ENCODE data around the gene C6. TPM values are rescaled to one million over a fixed set of nuclear protein-coding genes. Genes with fewer than 3 reads are reported as not detected.

The C6 gene
- total and polyA plus RNA-seq, 9 of the 15 experiments (the other 6 are each of a cell fraction or from before 2014, with no cell fraction given) = 0.09 TPM; not detected in 8

DNA sequence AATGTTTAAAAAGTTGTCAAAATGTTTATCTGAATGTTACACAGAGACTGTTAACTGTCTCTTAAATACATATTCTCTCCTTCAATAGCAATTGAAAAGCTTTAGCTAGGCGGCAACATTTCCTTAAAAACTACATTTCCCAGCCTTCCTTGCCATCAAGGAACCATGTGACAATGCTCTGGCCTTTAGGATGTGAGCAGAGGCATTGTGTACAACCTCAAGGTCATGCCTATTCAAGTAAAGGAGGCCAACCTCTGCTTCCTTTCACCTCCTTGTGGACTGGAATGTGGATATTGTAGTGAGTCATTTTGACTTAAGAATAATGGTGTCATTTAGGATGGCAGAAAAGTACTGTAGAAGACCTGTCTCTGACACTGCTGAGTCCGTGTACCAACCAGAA is 118.5 kb downstream of the C6 start (continued):
- TF ChIP-seq, protein P1, sequence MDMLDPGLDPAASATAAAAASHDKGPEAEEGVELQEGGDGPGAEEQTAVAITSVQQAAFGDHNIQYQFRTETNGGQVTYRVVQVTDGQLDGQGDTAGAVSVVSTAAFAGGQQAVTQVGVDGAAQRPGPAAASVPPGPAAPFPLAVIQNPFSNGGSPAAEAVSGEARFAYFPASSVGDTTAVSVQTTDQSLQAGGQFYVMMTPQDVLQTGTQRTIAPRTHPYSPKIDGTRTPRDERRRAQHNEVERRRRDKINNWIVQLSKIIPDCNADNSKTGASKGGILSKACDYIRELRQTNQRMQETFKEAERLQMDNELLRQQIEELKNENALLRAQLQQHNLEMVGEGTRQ (CRISPR knock-in tag; IDR thresholded peaks at IDR 0.05) = peak; percentile 76
- TF ChIP-seq SMAD2 (IDR thresholded peaks at IDR 0.05; ENCODE audit: low read depth, low read length) = no peak
- TF ChIP-seq DPF2 (IDR thresholded peaks at IDR 0.05) = no peak
- TF ChIP-seq HCFC1 (IDR thresholded peaks at IDR 0.05; ENCODE audit: low read depth, low read length) = peak; percentile 67
- TF ChIP-seq MEF2A (IDR thresholded peaks at IDR 0.05; ENCODE audit: control insufficient read depth, low read depth, low read length) = no peak
- no peak for TF ChIP-seq EP300 (IDR thresholded peaks at IDR 0.05; ENCODE audit: low read length)
- no peak for TF ChIP-seq ZNF766 (CRISPR knock-in tag; conservative IDR thresholded peaks at IDR 0.05)

DNA sequence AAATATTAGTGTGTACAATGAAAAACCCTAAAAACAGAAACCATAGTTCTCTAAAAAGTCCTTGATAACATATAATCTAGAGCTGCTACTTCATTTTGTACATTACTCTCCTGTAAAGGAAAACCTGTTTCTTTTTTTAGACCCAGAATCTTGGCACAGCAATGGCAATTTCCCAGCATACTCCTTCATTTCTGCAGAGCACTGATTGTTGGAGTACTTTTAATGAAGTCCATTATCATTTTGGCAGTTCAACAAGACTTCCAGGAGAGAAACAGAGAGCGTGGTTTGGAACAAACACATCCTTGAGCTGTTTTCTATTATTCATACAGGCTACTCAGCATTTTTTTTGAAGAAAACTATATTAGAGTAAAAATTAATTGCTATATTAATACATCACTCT is 119.5 kb downstream of the C6 start:
- Histone ChIP-seq H3K9ac (ENCODE audit: insufficient read depth in 1 of 2, low read depth in 2 of 2, low read length in 2 of 2) (no peak overlapping the region), H3K79me2 (ENCODE audit: control insufficient read depth, insufficient read depth, low read length) (no peaks in the 10 kb centered on the region), H3K27ac (ENCODE audit: extremely low read depth, low read depth, low read length) (no peak overlapping the region), H3K4me1 (replicated peaks in 1 of 2; ENCODE audit: control insufficient read depth in 2 of 2, insufficient read depth in 2 of 2, low read length in 2 of 2) (no peaks in the 10 kb centered on the region), H3K9me3 (replicated peaks; ENCODE audit: control insufficient read depth, insufficient read depth, low read depth, low read length) (no peaks in the 10 kb centered on the region), H3K4me3 (no peak overlapping the region), H3K27me3 (ENCODE audit: control insufficient read depth in 2 of 2, insufficient read depth in 2 of 2, low read length in 2 of 2) (no peaks in the 10 kb centered on the region), H3K4me2 (ENCODE audit: insufficient read depth, low read length) (no peak overlapping the region), H2AFZ (ENCODE audit: low read depth, low read length) (no peak overlapping the region), H4K20me1 (replicated peaks; ENCODE audit: control insufficient read depth, insufficient read depth, low read length) (no peaks in the 10 kb centered on the region), H3K9me1 (ENCODE audit: control insufficient read depth, insufficient read depth, low read length) (no peaks in the 10 kb centered on the region), H3K36me3 (ENCODE audit: control insufficient read depth, insufficient read depth, low read length) (no peaks in the 10 kb centered on the region)
- no peak for ATAC-seq
- no peak for FAIRE-seq
- no peak for DNase-seq (ENCODE audit: extremely low read depth in 1 of 4, low spot score in 3 of 4)
- TF ChIP-seq, protein P2, sequence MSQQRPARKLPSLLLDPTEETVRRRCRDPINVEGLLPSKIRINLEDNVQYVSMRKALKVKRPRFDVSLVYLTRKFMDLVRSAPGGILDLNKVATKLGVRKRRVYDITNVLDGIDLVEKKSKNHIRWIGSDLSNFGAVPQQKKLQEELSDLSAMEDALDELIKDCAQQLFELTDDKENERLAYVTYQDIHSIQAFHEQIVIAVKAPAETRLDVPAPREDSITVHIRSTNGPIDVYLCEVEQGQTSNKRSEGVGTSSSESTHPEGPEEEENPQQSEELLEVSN (IDR thresholded peaks at IDR 0.05; ENCODE audit: borderline replicate concordance in 1 of 2, extremely low read depth in 1 of 2, insufficient read depth in 1 of 2, insufficient read length in 1 of 2, low read depth in 1 of 2, low read length in 1 of 2, poor library complexity in 1 of 2, severe bottlenecking in 1 of 2) = no peak
- no peak for TF ChIP-seq GATAD2B (IDR thresholded peaks at IDR 0.05; ENCODE audit: borderline replicate concordance)
- TF ChIP-seq RUNX1 (IDR thresholded peaks at IDR 0.05; ENCODE audit: low read depth) = no peak
- TF ChIP-seq MAFF (IDR thresholded peaks at IDR 0.05; ENCODE audit: low read length) = no peak
- no peak for TF ChIP-seq KAT7 (CRISPR knock-in tag; IDR thresholded peaks at IDR 0.05; ENCODE audit: borderline replicate concordance)
- TF ChIP-seq, protein P3, sequence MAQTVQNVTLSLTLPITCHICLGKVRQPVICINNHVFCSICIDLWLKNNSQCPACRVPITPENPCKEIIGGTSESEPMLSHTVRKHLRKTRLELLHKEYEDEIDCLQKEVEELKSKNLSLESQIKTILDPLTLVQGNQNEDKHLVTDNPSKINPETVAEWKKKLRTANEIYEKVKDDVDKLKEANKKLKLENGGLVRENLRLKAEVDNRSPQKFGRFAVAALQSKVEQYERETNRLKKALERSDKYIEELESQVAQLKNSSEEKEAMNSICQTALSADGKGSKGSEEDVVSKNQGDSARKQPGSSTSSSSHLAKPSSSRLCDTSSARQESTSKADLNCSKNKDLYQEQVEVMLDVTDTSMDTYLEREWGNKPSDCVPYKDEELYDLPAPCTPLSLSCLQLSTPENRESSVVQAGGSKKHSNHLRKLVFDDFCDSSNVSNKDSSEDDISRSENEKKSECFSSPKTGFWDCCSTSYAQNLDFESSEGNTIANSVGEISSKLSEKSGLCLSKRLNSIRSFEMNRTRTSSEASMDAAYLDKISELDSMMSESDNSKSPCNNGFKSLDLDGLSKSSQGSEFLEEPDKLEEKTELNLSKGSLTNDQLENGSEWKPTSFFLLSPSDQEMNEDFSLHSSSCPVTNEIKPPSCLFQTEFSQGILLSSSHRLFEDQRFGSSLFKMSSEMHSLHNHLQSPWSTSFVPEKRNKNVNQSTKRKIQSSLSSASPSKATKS (CRISPR knock-in tag; IDR thresholded peaks at IDR 0.05) = no peak
- no peak for TF ChIP-seq DPF2 (IDR thresholded peaks at IDR 0.05)
- TF ChIP-seq DDX20 (tag; IDR thresholded peaks at IDR 0.05; ENCODE audit: low read depth) = no peak
- 0% methylated on average over 1 of the region's 1 CpG for WGBS (ENCODE audit: insufficient coverage, low coverage, missing lambda C conversion rate)
- BruUV-seq (replicated peaks) = no TSS peak
- CTCF ChIA-PET (ENCODE audit: low intra/inter-chr PET ratio) = no interaction called here
- POLR2A ChIA-PET = no interaction called here
- intact Hi-C loops (cut with micrococcal nuclease) (no loop called here), in situ Hi-C loops (cut with MboI) (no loop called here)
